Inflammatory macrophage treated with lipopolysaccharide for 1 hour (primary cell): Measurements from ENCODE around the gene ARMS2.
A peak's percentile ranks its signal among the peaks of the same experiment; 100 is the strongest.

ENCODE experiments used
- DNase-seq, 2 donors: peaks; one replicate each; pipeline ENCODE4 v3.0.0-alpha.2; 2020 to 2022

The ARMS2 gene

GRCh38 chr10:122454071-122454470, 382 bp upstream of the ARMS2 start:
- no peak for DNase-seq

- no peak for DNase-seq
Observed at GRCh38 chr10:122455376-122456079, 1.1 kb downstream of the ARMS2 start.

DNA sequence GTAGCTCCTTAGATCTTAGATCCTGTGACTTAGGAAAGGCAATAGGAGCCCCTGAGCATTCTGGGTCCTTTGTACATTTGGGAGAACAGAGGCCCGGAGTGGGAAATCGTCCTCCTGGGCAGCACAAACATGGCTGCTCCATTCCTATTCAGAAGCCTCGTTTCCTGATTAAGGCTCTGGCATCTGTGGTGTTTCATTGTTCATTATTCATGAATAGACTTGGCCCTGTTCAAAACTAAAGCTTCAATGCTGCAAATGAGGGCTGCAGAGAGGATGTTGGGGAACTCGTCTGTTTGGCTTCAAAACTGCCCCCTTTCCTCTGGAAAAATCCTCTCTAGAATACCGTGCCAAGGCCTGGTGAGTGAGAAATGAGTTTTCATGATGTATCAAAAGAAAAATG, 3.5 kb downstream of the ARMS2 start:
- no peak for DNase-seq

- no peak for DNase-seq
Observed at GRCh38 chr10:122458693-122459092, 4.2 kb downstream of the ARMS2 start.

GRCh38 chr10:122459561-122460273, 5.3 kb downstream of the ARMS2 start:
- no peak for DNase-seq

- no peak for DNase-seq
Observed at GRCh38 chr10:122460891-122461293, 6.4 kb downstream of the ARMS2 start.

GRCh38 chr10:122461367-122461728, 6.9 kb downstream of the ARMS2 start, which contains the start of gene HTRA1:
Gene HTRA1 (plus strand): TSS chr10:122461553. CDS start chr10:122461653, 100 bp downstream.
- DNase-seq = no peak

DNA sequence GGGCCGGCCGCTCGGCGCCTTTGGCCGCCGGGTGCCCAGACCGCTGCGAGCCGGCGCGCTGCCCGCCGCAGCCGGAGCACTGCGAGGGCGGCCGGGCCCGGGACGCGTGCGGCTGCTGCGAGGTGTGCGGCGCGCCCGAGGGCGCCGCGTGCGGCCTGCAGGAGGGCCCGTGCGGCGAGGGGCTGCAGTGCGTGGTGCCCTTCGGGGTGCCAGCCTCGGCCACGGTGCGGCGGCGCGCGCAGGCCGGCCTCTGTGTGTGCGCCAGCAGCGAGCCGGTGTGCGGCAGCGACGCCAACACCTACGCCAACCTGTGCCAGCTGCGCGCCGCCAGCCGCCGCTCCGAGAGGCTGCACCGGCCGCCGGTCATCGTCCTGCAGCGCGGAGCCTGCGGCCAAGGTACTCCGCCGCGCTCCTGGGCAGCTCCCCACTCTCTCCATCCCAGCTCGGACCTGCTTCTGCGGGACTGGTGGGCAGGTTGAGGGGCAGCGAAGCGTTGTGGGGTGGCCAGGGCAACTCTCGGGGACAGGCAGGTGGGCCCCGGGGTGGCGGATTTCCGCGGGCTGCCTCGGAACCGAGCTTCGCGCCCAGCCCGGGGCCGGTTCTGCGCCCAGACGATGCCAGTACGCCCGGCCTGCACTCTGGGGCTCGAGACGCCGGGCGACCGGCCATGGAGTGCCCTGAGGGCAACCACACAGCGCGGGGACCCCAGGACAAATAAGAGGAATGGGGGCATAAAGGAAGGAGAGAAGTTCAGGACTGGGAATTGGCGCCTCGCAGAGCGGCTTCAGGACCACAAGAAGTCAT, 7.5 kb downstream of the ARMS2 start:
- no peak for DNase-seq

- DNase-seq = peak; percentile 39 to 43
Observed at GRCh38 chr10:122462533-122463465, 8.3 kb downstream of the ARMS2 start.

DNA sequence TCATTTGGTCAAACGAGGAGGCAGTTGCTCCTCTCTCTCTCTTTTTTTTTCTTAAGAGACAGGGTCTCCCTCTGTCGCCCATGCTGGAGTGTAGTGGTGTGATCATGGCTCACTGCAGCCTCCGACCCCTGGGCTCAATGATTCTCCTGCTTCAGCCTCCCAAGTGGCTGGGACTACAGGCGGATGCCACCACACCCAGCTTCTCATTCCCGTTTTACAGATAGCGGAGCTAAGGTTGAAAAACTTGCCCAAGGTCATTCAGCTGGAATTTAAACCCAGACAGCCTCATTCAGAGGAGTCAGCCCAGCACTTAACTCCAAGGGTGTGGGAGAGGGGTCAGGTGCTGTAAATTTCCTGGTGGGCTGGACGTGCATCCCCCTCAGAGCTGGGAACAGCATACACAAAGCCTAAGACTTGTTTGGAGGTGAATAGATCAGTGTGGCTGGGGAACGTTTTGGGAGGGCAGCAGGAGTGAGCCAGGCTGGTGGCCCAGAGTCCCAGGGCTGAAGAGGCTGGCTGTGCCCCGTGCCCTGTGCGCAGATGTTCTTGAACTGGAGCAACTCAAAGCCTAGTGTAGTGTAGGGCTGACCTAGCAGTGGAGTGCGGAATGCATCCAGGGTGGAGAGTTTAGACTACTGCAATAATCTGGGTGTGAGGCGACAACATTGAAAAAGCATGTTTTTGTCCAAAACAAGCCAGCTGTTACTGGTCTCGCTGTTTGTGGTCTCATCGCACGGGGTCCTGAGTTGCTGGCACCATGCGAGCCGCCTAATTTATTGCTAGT, 9.2 kb downstream of the ARMS2 start:
- DNase-seq = no peak

GRCh38 chr10:122464250-122464510, 9.7 kb downstream of the ARMS2 start:
- no peak for DNase-seq

- no peak for DNase-seq
Observed at GRCh38 chr10:122464586-122464985, 10.1 kb downstream of the ARMS2 start.

DNA sequence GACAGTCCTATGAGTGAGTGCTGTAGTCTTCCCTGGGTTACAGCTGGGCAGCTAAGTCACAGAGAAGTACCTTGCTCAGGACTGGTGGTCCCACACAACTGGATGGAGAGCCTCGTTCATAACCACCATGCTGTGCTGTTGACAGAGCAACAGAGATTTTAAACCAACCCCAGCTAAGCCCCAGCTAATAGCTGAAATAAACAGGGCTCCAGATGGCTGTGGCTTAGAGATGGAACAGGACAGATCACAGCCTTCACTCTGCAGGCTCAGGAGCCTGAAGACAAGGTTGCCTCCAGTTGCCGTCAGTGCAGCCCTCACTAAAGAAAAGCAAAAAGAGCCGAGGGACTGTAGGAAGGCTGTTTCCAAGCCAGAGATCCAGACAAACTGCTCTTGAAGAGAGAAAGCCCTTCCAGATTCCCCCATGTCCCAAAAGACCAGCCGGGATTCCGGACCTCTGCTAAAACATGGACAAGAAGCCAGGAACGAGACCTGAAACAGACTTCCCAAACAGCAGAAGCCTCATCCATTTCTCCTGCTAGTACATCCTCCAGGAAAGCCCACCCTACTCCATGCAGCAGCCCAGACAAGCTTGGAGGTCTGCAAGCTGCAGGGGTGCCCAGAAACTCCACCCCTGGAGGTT, 11.1 kb downstream of the ARMS2 start:
- DNase-seq = no peak

DNA sequence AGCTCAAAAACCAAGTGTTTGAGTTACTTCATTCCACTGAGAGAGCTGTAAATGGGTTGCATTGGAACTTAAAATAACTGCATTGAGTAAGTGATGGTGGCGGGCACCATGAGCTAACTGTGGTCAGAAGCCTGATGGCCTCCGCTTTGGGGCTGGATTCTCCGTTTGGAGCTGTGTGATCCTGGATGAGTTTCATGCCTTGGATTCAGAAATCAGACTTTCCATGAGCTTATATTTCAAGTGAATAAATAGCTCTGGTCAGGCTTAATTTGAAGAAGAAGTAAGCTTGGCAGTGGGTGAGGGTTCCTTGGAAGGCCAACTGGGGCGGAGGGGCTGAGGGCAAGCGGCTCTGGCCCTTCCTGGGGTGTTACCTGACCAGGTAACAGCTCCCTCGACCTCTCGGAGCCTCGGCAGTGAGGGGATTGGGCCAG, 12.5 kb downstream of the ARMS2 start:
- DNase-seq = peak; percentile 62 to 75

DNA sequence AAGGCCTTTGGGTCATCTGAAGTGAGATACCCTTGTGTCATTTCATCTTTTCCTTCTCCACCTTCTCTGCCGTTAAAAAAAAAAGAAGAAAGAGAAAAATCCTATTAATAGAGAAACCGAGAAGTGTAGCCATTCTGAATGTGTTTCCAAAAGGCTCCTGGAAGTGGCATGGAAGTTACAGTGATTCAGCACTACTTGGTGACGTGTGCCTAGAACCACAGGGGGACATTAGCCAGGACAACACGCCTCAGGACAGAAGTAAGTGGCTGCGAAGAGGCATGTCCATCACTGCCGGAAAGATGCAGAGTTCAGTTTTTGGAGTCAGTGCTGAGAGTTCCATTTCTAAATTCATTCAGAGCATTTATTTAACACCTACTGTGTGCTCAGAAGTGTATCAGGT, 13.2 kb downstream of the ARMS2 start:
- DNase-seq = no peak

DNA sequence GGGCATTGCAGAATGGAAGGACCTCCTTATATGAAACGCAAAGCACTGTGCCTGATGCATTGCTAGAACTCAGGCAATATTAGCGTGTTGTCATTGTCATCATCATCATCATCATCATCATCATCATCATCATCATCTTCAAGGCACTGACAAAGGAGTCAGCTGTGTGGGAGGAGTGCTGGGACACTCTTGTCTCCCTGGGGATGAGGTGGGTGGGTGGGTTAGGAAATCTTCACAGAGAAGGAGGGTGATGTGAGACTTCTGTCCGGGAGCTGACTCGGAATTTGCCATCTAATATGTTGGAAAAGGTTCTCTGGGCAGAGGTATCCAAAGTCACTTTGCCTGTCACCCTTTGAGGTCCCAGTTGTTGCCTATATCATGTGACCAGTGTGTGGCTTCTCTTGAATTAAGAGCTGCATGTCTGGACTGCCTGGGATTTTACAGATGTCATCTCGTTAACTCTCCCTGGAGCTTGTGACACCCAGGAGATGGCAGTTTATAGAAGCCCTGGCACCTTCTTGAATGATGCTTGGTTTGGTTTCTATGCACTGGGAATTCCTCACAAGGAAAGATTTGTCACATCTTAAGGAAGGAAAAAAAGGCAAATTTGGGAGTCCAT, 14.0 kb downstream of the ARMS2 start:
- peak in 1 of 2 donors; percentile 62 for DNase-seq

DNA sequence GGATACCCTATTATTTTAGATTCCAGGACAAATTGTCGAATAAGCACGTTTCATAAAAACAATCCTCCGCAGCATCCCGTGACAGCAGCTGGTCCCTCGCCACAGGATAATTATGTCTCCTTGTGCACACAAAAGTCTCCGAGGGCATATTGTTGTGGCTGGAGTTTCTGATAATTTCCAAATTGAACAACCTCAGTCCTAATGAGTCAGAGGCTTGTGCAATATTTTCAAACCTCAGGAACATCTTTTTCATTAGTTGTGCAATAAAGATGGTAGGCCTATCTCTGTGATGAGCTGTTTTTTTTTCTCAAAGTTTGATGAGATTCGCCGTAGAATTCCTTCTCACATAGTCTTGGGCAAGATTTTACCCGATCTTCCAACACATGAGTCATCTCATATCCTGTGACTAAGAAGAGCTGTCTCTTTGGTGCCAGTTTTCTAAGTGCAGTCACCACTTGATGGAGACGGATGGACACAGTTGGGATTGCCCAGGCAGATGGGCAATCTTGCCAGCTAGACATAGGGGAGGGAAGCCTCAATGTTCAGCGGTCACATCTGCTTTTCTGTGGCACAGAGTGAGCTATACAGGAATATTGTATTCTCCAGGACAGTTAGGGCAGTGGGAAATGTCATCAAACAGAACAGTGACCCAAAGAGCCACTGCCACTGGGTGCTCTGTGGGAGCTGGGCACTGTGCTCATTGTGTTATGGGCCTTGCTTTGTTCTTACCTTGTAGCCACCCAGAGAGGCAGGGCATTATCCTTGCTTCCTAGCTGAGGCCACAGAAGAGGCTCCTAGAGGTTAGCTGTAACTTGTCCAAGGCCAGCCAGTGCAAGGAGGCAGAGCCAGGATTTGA, 14.7 kb downstream of the ARMS2 start:
- DNase-seq = peak; percentile 90 to 98

DNA sequence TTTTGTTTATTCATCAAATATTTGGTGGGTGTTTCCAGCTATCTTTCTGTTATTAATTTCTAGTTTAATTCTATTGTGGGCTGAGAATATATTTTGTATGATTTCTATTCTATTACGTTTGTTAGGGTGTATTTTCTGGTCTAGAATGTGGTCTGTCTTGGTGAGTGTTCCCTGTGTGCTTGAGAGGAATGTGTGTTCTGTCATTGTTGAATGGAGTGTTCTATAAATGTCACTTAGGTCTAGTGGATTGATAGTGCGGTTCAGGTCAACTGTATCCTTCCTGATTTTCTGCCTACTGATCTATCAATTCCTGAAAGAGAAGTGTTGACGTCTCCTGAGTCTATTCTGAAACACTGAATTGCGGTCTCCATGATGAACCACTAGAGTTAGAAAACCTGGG, 15.4 kb downstream of the ARMS2 start:
- no peak for DNase-seq

- DNase-seq = no peak
Observed at GRCh38 chr10:122471531-122472177, 17.2 kb downstream of the ARMS2 start.
